OCI-LY1 (cell line): ENCODE results near the gene ANKMY1.

Experiments
- H2AFZ ChIP-seq: fragments of 200-600 bp; sonication (generic), shearing (Covaris generic); 2 replicates; pipeline ENCODE4 v1.6.0; 2014; ENCODE audit warnings: antibody characterized with exemption, mild to moderate bottlenecking, low read length
- H3F3A ChIP-seq: fragments of 200-600 bp; sonication (generic), shearing (Covaris generic); 2 replicates; pipeline ENCODE4 v1.6.0; 2014; ENCODE audit warnings: mild to moderate bottlenecking, antibody characterized with exemption, low read length, moderate library complexity; ENCODE audit not compliant: insufficient read depth
- H3K27ac ChIP-seq: fragments of 200-600 bp; sonication (generic); 2 replicates; pipeline ENCODE4 v1.5.1; 2014; ENCODE audit warnings: low read length, mixed run types, mild to moderate bottlenecking, low read depth; ENCODE audit not compliant: poor library complexity, severe bottlenecking
- H3K27me3 ChIP-seq: fragments of 200-600 bp; sonication (generic); 2 replicates; pipeline ENCODE4 v1.6.0; 2014; ENCODE audit warnings: antibody characterized with exemption, mild to moderate bottlenecking, low read length, moderate library complexity; ENCODE audit not compliant: insufficient read depth
- H3K36me3 ChIP-seq: fragments of 200-600 bp; sonication (generic); 2 replicates; pipeline ENCODE4 v1.6.1; 2014; ENCODE audit warnings: mild to moderate bottlenecking, antibody characterized with exemption, low read length, moderate library complexity, mixed read lengths; ENCODE audit not compliant: insufficient read depth
- H3K4me1 ChIP-seq: fragments of 200-600 bp; sonication (generic); 2 replicates; pipeline ENCODE4 v1.5.1; 2014; ENCODE audit warnings: mild to moderate bottlenecking, low read length, moderate library complexity; ENCODE audit not compliant: insufficient read depth, severe bottlenecking
- H3K4me2 ChIP-seq: fragments of 200-600 bp; sonication (generic), shearing (Covaris generic); 2 replicates; pipeline ENCODE4 v1.6.1; 2014; ENCODE audit warnings: low read length
- H3K4me3 ChIP-seq: fragments of 200-600 bp; sonication (generic); 2 replicates; pipeline ENCODE4 v1.5.1; 2014; ENCODE audit warnings: low read length, low read depth, mild to moderate bottlenecking, mixed read lengths; ENCODE audit not compliant: poor library complexity, severe bottlenecking
- H3K79me2 ChIP-seq: fragments of 200-600 bp; shearing (Covaris generic); 2 replicates; pipeline ENCODE4 v1.6.1; 2016; ENCODE audit warnings: mixed run types, low read length, mixed read lengths; ENCODE audit not compliant: insufficient read depth
- H3K9ac ChIP-seq: fragments of 200-600 bp; sonication (generic), shearing (Covaris generic); 2 replicates; pipeline ENCODE4 v1.6.1; 2014; ENCODE audit warnings: mild to moderate bottlenecking, low read length, mixed read lengths
- H3K9me2 ChIP-seq: fragments of 200-600 bp; sonication (generic), shearing (Covaris generic); 2 replicates; pipeline ENCODE4 v1.6.1; 2014; ENCODE audit warnings: low read depth, mild to moderate bottlenecking, low read length, mixed read lengths
- H3K9me3 ChIP-seq: fragments of 200-600 bp; shearing (Covaris generic); 2 replicates; pipeline ENCODE4 v1.6.1; 2014; ENCODE audit warnings: low read length, mixed read lengths
- H4K20me1 ChIP-seq: fragments of 200-600 bp; sonication (generic), shearing (Covaris generic); 2 replicates; pipeline ENCODE4 v1.6.0; 2016; ENCODE audit warnings: mild to moderate bottlenecking, low read length; ENCODE audit not compliant: insufficient read depth
- CTCF ChIP-seq: fragments of 200-600 bp; sonication (generic), shearing (Covaris generic); IDR thresholded peaks from 2 replicates; pipeline ENCODE4 v1.5.1; 2017; ENCODE audit warnings: mild to moderate bottlenecking, antibody characterized with exemption, low read length, moderate library complexity, mixed read lengths
- EZH2 ChIP-seq: fragments of 200-600 bp; sonication (generic), shearing (Covaris generic); IDR thresholded peaks from 2 replicates; pipeline ENCODE4 v1.8.0; 2017; ENCODE audit warnings: borderline replicate concordance, mixed run types, mild to moderate bottlenecking, antibody characterized with exemption, low read length, moderate library complexity, mixed read lengths

ANKMY1 gene

GRCh38 chr2:240464514-240465241, 93.1 kb downstream of the ANKMY1 start:
- Histone ChIP-seq H3K4me2 (no peak overlapping the region), H4K20me1 (no peaks in the 10 kb centered on the region), H3K27ac (no peak overlapping the region), H2AFZ (no peak overlapping the region), H3K9me3 (no peaks in the 10 kb centered on the region), H3K27me3 (no peaks in the 10 kb centered on the region), H3K79me2 (no peaks in the 10 kb centered on the region), H3K9ac (no peak overlapping the region), H3F3A (no peaks in the 10 kb centered on the region), H3K36me3 (no peaks in the 10 kb centered on the region), H3K4me3 (no peak overlapping the region), H3K9me2 (no peaks in the 10 kb centered on the region), H3K4me1 (no peaks in the 10 kb centered on the region)
- no peak for TF ChIP-seq EZH2
- TF ChIP-seq CTCF, result no peak

- no peak for TF ChIP-seq CTCF
- no peak for TF ChIP-seq EZH2
- Histone ChIP-seq H3K27ac (no peak overlapping the region), H3K4me1 (no peaks in the 10 kb centered on the region), H3K27me3 (no peaks in the 10 kb centered on the region), H3K79me2 (no peaks in the 10 kb centered on the region), H3K9me3 (no peaks in the 10 kb centered on the region), H2AFZ (no peak overlapping the region), H3K9ac (no peak overlapping the region), H4K20me1 (no peaks in the 10 kb centered on the region), H3K4me3 (no peak overlapping the region), H3K4me2 (no peak overlapping the region), H3K9me2 (no peaks in the 10 kb centered on the region), H3F3A (no peaks in the 10 kb centered on the region), H3K36me3 (no peaks in the 10 kb centered on the region)
These were observed 93.8 kb downstream of the ANKMY1 start for GRCh38 chr2:240463866-240464481.

GRCh38 chr2:240463274-240463865, 94.4 kb downstream of the ANKMY1 start:
- H3F3A ChIP-seq, result no peaks in the 10 kb centered on the region
- no peak overlapping the region for H3K27ac ChIP-seq
- no peaks in the 10 kb centered on the region for H3K36me3 ChIP-seq
- no peak for TF ChIP-seq CTCF
- no peak for TF ChIP-seq EZH2
- no peaks in the 10 kb centered on the region for H3K27me3 ChIP-seq
- no peak overlapping the region for H3K4me2 ChIP-seq
- no peaks in the 10 kb centered on the region for H3K4me1 ChIP-seq
- H3K79me2 ChIP-seq, result no peaks in the 10 kb centered on the region
- H3K9me3 ChIP-seq, result no peaks in the 10 kb centered on the region
- no peak overlapping the region for H3K4me3 ChIP-seq
- H2AFZ ChIP-seq, result no peak overlapping the region
- no peak overlapping the region for H3K9ac ChIP-seq
- H3K9me2 ChIP-seq, result no peaks in the 10 kb centered on the region
- H4K20me1 ChIP-seq, result no peaks in the 10 kb centered on the region
